GM23248 (cell line): ENCODE data around the gene P2RX3.

Experiments
- EZH2 ChIP-seq: fragments of 200-600 bp; sonication (generic); IDR thresholded peaks from 2 replicates; pipeline ENCODE4 v1.6.1; 2018; ENCODE audit warnings: antibody characterized with exemption, mild to moderate bottlenecking; ENCODE audit not compliant: insufficient read depth, poor library complexity, severe bottlenecking
- EZH2phosphoT487 ChIP-seq: fragments of 200-600 bp; sonication (generic); IDR thresholded peaks from 2 replicates; pipeline ENCODE4 v1.6.1; 2018; ENCODE audit warnings: antibody characterized with exemption, moderate library complexity, mild to moderate bottlenecking, low read depth; ENCODE audit not compliant: insufficient read depth

DNA sequence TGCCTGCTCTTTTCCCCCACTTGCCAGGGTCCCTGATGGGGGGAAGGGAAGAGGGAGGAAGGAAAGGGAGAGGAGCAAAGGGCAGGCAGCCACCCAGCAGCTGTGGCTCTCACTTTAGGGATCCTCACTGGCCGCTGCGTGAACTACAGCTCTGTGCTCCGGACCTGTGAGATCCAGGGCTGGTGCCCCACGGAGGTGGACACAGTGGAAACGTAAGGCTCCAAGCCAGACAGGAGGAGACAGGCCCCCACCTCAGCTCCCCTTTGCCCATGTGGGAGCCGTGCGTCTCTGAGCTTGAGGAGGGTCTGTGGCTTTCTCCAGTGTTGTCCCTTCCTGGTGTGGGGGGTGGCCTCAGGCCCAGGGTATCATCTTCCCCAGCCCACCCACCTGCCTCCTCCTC is 9.9 kb downstream of the P2RX3 start:
- TF ChIP-seq EZH2phosphoT487 (no peak), EZH2 (no peak)
